T-helper 1 cell treated with Interleukin-12 subunit alpha and Interleukin-12 subunit beta and Interleukin-4 antibody, amounts not matched to agents 30 μg/mL and 1 μg/mL, for 36 hours (primary cell): ENCODE data around the gene ZNF213.
"Not testable (repeated sequence)": the region's sequence is repeated elsewhere in the genome, so short reads cannot be mapped to it uniquely, and the experiment has no call there.

Experiments
- H3K27ac Mint-ChIP-seq: one replicate; pipeline ENCODE4 v1.8.0; 2021; ENCODE audit warnings: mild to moderate bottlenecking, mixed read lengths
- H3K27me3 Mint-ChIP-seq: one replicate; pipeline ENCODE4 v1.8.0; 2021; ENCODE audit warnings: low read depth, mixed read lengths
- H3K36me3 Mint-ChIP-seq: one replicate; pipeline ENCODE4 v1.8.0; 2021; ENCODE audit warnings: low read depth, mixed read lengths
- H3K4me1 Mint-ChIP-seq: one replicate; pipeline ENCODE4 v1.8.0; 2021; ENCODE audit warnings: low read depth, mixed read lengths
- H3K4me3 Mint-ChIP-seq: one replicate; pipeline ENCODE4 v1.8.0; 2021; ENCODE audit warnings: mild to moderate bottlenecking, moderate library complexity, mixed read lengths
- H3K9me3 Mint-ChIP-seq: one replicate; pipeline ENCODE4 v1.8.0; 2021; ENCODE audit warnings: mixed read lengths

ZNF213 gene

GRCh38 chr16:3135126-3135715, 392 bp downstream of the ZNF213 start:
- Mint-ChIP-seq H3K4me3 (peak overlapping the region; percentile 94), H3K4me1 (peaks cover 23% of the 10 kb centered on the region), H3K36me3 (peaks cover 10% of the 10 kb centered on the region), H3K27me3 (no peaks in the 10 kb centered on the region), H3K27ac (peak overlapping the region; percentile 89), H3K9me3 (no peaks in the 10 kb centered on the region)

- peaks cover 22% of the 10 kb centered on the region for H3K4me1 Mint-ChIP-seq
- no peak overlapping the region for H3K27ac Mint-ChIP-seq
- no peaks in the 10 kb centered on the region for H3K9me3 Mint-ChIP-seq
- peaks cover 15% of the 10 kb centered on the region for H3K36me3 Mint-ChIP-seq
- no peaks in the 10 kb centered on the region for H3K27me3 Mint-ChIP-seq
- no peak overlapping the region for H3K4me3 Mint-ChIP-seq
These were observed 2.4 kb downstream of the ZNF213 start for GRCh38 chr16:3137267-3137666.

- Mint-ChIP-seq H3K27me3 (no peaks in the 10 kb centered on the region), H3K36me3 (peaks cover 16% of the 10 kb centered on the region), H3K9me3 (no peaks in the 10 kb centered on the region)
These were observed 3.5 kb downstream of the ZNF213 start for GRCh38 chr16:3138342-3138741.

GRCh38 chr16:3138823-3139426, 4.1 kb downstream of the ZNF213 start:
- H3K27ac Mint-ChIP-seq = no peak overlapping the region

More at GRCh38 chr16:3138342-3138741, 3.5 kb downstream of the ZNF213 start:
- H3K4me3 Mint-ChIP-seq = no peak overlapping the region
- peaks cover 17% of the 10 kb centered on the region for H3K4me1 Mint-ChIP-seq
- no peak overlapping the region for H3K27ac Mint-ChIP-seq

GRCh38 chr16:3139561-3139960, 4.7 kb downstream of the ZNF213 start:
- not testable (repeated sequence) for H3K9me3 Mint-ChIP-seq, H3K27ac Mint-ChIP-seq, H3K27me3 Mint-ChIP-seq, H3K4me3 Mint-ChIP-seq
- peaks cover 13% of the 10 kb centered on the region for H3K36me3 Mint-ChIP-seq
- H3K4me1 Mint-ChIP-seq = peaks cover 11% of the 10 kb centered on the region

More at GRCh38 chr16:3138823-3139426, 4.1 kb downstream of the ZNF213 start:
- Mint-ChIP-seq H3K36me3 (peaks cover 14% of the 10 kb centered on the region), H3K4me3 (no peak overlapping the region), H3K9me3 (no peaks in the 10 kb centered on the region), H3K27me3 (no peaks in the 10 kb centered on the region), H3K4me1 (peaks cover 14% of the 10 kb centered on the region)

GRCh38 chr16:3140603-3141427, 6.0 kb downstream of the ZNF213 start:
- Mint-ChIP-seq H3K27me3 (no peaks in the 10 kb centered on the region), H3K4me3 (no peak overlapping the region), H3K9me3 (no peaks in the 10 kb centered on the region), H3K36me3 (peaks cover 13% of the 10 kb centered on the region), H3K27ac (no peak overlapping the region), H3K4me1 (peaks cover 8% of the 10 kb centered on the region)

- Mint-ChIP-seq H3K9me3 (no peaks in the 10 kb centered on the region), H3K4me3 (no peak overlapping the region), H3K27ac (no peak overlapping the region), H3K27me3 (no peaks in the 10 kb centered on the region), H3K36me3 (peaks cover 13% of the 10 kb centered on the region), H3K4me1 (peaks cover 2% of the 10 kb centered on the region)
These were observed 7.0 kb downstream of the ZNF213 start for GRCh38 chr16:3141781-3142311.

- H3K27ac Mint-ChIP-seq = no peak overlapping the region
- no peaks in the 10 kb centered on the region for H3K9me3 Mint-ChIP-seq
- no peaks in the 10 kb centered on the region for H3K27me3 Mint-ChIP-seq
- H3K4me3 Mint-ChIP-seq = no peak overlapping the region
- peaks cover 1% of the 10 kb centered on the region for H3K4me1 Mint-ChIP-seq
- H3K36me3 Mint-ChIP-seq = peaks cover 13% of the 10 kb centered on the region
These were observed 7.5 kb downstream of the ZNF213 start for GRCh38 chr16:3142327-3142726.

- H3K27ac Mint-ChIP-seq = no peak overlapping the region
- no peaks in the 10 kb centered on the region for H3K27me3 Mint-ChIP-seq
- H3K36me3 Mint-ChIP-seq = peaks cover 13% of the 10 kb centered on the region
- no peak overlapping the region for H3K4me3 Mint-ChIP-seq
- H3K9me3 Mint-ChIP-seq = no peaks in the 10 kb centered on the region
- H3K4me1 Mint-ChIP-seq = peaks cover under 1% of the 10 kb centered on the region
These were observed 7.9 kb downstream of the ZNF213 start for GRCh38 chr16:3142770-3143169.

- no peak overlapping the region for H3K4me3 Mint-ChIP-seq
- H3K27ac Mint-ChIP-seq = no peak overlapping the region
- no peaks in the 10 kb centered on the region for H3K4me1 Mint-ChIP-seq
- peaks cover 13% of the 10 kb centered on the region for H3K36me3 Mint-ChIP-seq
- no peaks in the 10 kb centered on the region for H3K27me3 Mint-ChIP-seq
- no peaks in the 10 kb centered on the region for H3K9me3 Mint-ChIP-seq
These were observed 8.4 kb downstream of the ZNF213 start for GRCh38 chr16:3143189-3143588.

GRCh38 chr16:3143598-3144320, 8.9 kb downstream of the ZNF213 start:
- no peak overlapping the region for H3K4me3 Mint-ChIP-seq
- H3K36me3 Mint-ChIP-seq = peaks cover 13% of the 10 kb centered on the region
- H3K9me3 Mint-ChIP-seq = no peaks in the 10 kb centered on the region
- H3K27me3 Mint-ChIP-seq = no peaks in the 10 kb centered on the region
- H3K27ac Mint-ChIP-seq = no peak overlapping the region
- no peaks in the 10 kb centered on the region for H3K4me1 Mint-ChIP-seq

GRCh38 chr16:3144321-3144983, 9.6 kb downstream of the ZNF213 start:
- no peaks in the 10 kb centered on the region for H3K9me3 Mint-ChIP-seq
- no peak overlapping the region for H3K4me3 Mint-ChIP-seq
- H3K4me1 Mint-ChIP-seq = no peaks in the 10 kb centered on the region
- H3K36me3 Mint-ChIP-seq = peaks cover 11% of the 10 kb centered on the region
- no peak overlapping the region for H3K27ac Mint-ChIP-seq
- no peaks in the 10 kb centered on the region for H3K27me3 Mint-ChIP-seq

- Mint-ChIP-seq H3K36me3 (peaks cover 8% of the 10 kb centered on the region), H3K27ac (no peak overlapping the region), H3K4me1 (peaks cover 2% of the 10 kb centered on the region), H3K27me3 (no peaks in the 10 kb centered on the region), H3K4me3 (no peak overlapping the region), H3K9me3 (no peaks in the 10 kb centered on the region)
These were observed 10.3 kb downstream of the ZNF213 start for GRCh38 chr16:3145151-3145550.

GRCh38 chr16:3145660-3146059, 10.8 kb downstream of the ZNF213 start:
- no peak overlapping the region for H3K4me3 Mint-ChIP-seq
- no peaks in the 10 kb centered on the region for H3K9me3 Mint-ChIP-seq
- peaks cover 8% of the 10 kb centered on the region for H3K36me3 Mint-ChIP-seq
- H3K27ac Mint-ChIP-seq = no peak overlapping the region
- H3K27me3 Mint-ChIP-seq = peaks cover 2% of the 10 kb centered on the region
- H3K4me1 Mint-ChIP-seq = peaks cover 3% of the 10 kb centered on the region
